Activated naive CD4-positive, alpha-beta T cell treated with anti-CD3 and anti-CD28 coated beads, Interleukin-2, amount 10 ng/mL, durations not matched to agents 7 days and 5 days (primary cell): Measurements from ENCODE around the gene GIT2.

Experiments
- CTCF ChIA-PET: fragments of 350-600 bp; sonication (Branson Sonifier 250); formaldehyde crosslinking; loops from one replicate; lab custom pipeline; 2021; ENCODE audit warnings: antibody characterized with exemption; lab: Charles Lee
- DNase-seq: peaks from one replicate; pipeline ENCODE4 v3.0.0-alpha.2; 2020
- H3K27ac Mint-ChIP-seq: one replicate; pipeline ENCODE4 v1.8.0; 2021; ENCODE audit warnings: mild to moderate bottlenecking, moderate library complexity, mixed read lengths
- H3K27me3 Mint-ChIP-seq: one replicate; pipeline ENCODE4 v1.8.0; 2021; ENCODE audit warnings: mild to moderate bottlenecking, mixed read lengths
- H3K36me3 Mint-ChIP-seq: one replicate; pipeline ENCODE4 v1.8.0; 2021; ENCODE audit warnings: mixed read lengths
- H3K4me1 Mint-ChIP-seq: one replicate; pipeline ENCODE4 v1.8.0; 2021; ENCODE audit warnings: mixed read lengths
- H3K4me3 Mint-ChIP-seq: one replicate; pipeline ENCODE4 v1.8.0; 2021; ENCODE audit warnings: mild to moderate bottlenecking, moderate library complexity, mixed read lengths
- H3K9me3 Mint-ChIP-seq: one replicate; pipeline ENCODE4 v1.8.0; 2021; ENCODE audit warnings: mixed read lengths

Gene GIT2

GRCh38 chr12:109981311-109981710 is 14.9 kb downstream of the GIT2 start:
- Mint-ChIP-seq H3K27me3 (no peaks in the 10 kb centered on the region), H3K27ac (peak overlapping the region; percentile 53), H3K36me3 (peaks cover 64% of the 10 kb centered on the region), H3K4me1 (peaks cover 55% of the 10 kb centered on the region), H3K9me3 (no peaks in the 10 kb centered on the region), H3K4me3 (no peak overlapping the region)
- peak; percentile 48 for DNase-seq
- CTCF ChIA-PET: interaction anchor here (1.3 kb wide), 1 partner anchor 50 kb away, joined by 3 read pairs; no protein-coding TSS in a partner anchor

- H3K4me3 Mint-ChIP-seq: no peak overlapping the region
- H3K36me3 Mint-ChIP-seq: peaks cover 56% of the 10 kb centered on the region
- H3K27me3 Mint-ChIP-seq: no peaks in the 10 kb centered on the region
- H3K27ac Mint-ChIP-seq: peak overlapping the region; percentile 91
- peaks cover 4% of the 10 kb centered on the region for H3K9me3 Mint-ChIP-seq
- peaks cover 36% of the 10 kb centered on the region for H3K4me1 Mint-ChIP-seq
- CTCF ChIA-PET: no interaction called here
- no peak for DNase-seq
These were observed 23.3 kb downstream of the GIT2 start for GRCh38 chr12:109972821-109973220.

- peaks cover 54% of the 10 kb centered on the region for H3K36me3 Mint-ChIP-seq
- DNase-seq: no peak
- H3K9me3 Mint-ChIP-seq: no peaks in the 10 kb centered on the region
- no peak overlapping the region for H3K4me3 Mint-ChIP-seq
- peak overlapping the region; percentile 33 for H3K27ac Mint-ChIP-seq
- H3K27me3 Mint-ChIP-seq: no peaks in the 10 kb centered on the region
- H3K4me1 Mint-ChIP-seq: peaks cover 38% of the 10 kb centered on the region
- CTCF ChIA-PET: no interaction called here
These were observed 27.4 kb downstream of the GIT2 start for GRCh38 chr12:109968801-109969200.

GRCh38 chr12:109968032-109968420 is 28.1 kb downstream of the GIT2 start:
- CTCF ChIA-PET: no interaction called here
- Mint-ChIP-seq H3K27ac (peak overlapping the region; percentile 88), H3K27me3 (no peaks in the 10 kb centered on the region), H3K9me3 (no peaks in the 10 kb centered on the region), H3K4me1 (peaks cover 31% of the 10 kb centered on the region), H3K4me3 (no peak overlapping the region), H3K36me3 (peaks cover 55% of the 10 kb centered on the region)
- no peak for DNase-seq

- no peaks in the 10 kb centered on the region for H3K9me3 Mint-ChIP-seq
- peak overlapping the region; percentile 1 for H3K4me3 Mint-ChIP-seq
- DNase-seq: no peak
- H3K36me3 Mint-ChIP-seq: peaks cover 57% of the 10 kb centered on the region
- CTCF ChIA-PET: interaction anchor here (0.6 kb wide), 1 partner anchor 47 kb away, joined by 4 read pairs; no protein-coding TSS in a partner anchor
- peak overlapping the region; percentile 88 for H3K27ac Mint-ChIP-seq
- no peaks in the 10 kb centered on the region for H3K27me3 Mint-ChIP-seq
- H3K4me1 Mint-ChIP-seq: peaks cover 31% of the 10 kb centered on the region
These were observed 28.7 kb downstream of the GIT2 start for GRCh38 chr12:109967383-109968031.

GRCh38 chr12:109966546-109966945 is 29.6 kb downstream of the GIT2 start:
- Mint-ChIP-seq H3K27ac (peak overlapping the region; percentile 42), H3K9me3 (no peaks in the 10 kb centered on the region), H3K4me1 (peaks cover 31% of the 10 kb centered on the region), H3K36me3 (peaks cover 56% of the 10 kb centered on the region), H3K27me3 (no peaks in the 10 kb centered on the region), H3K4me3 (no peak overlapping the region)
- no peak for DNase-seq
- CTCF ChIA-PET: no interaction called here

- Mint-ChIP-seq H3K27ac (peak overlapping the region; percentile 3), H3K4me3 (no peak overlapping the region), H3K36me3 (peaks cover 60% of the 10 kb centered on the region), H3K4me1 (peaks cover 22% of the 10 kb centered on the region), H3K27me3 (no peaks in the 10 kb centered on the region), H3K9me3 (no peaks in the 10 kb centered on the region)
- no peak for DNase-seq
- CTCF ChIA-PET: interaction anchor here (0.6 to 1.0 kb wide), 2 partner anchors 53 to 1503 kb away, joined by 3 read pairs; no protein-coding TSS in a partner anchor
These were observed 32.3 kb downstream of the GIT2 start for GRCh38 chr12:109963743-109964429.

- no peak overlapping the region for H3K4me3 Mint-ChIP-seq
- DNase-seq: no peak
- CTCF ChIA-PET: interaction anchor here (1.0 kb wide), 1 partner anchor 53 kb away, joined by 3 read pairs; no protein-coding TSS in a partner anchor
- H3K36me3 Mint-ChIP-seq: peaks cover 65% of the 10 kb centered on the region
- H3K27me3 Mint-ChIP-seq: no peaks in the 10 kb centered on the region
- H3K9me3 Mint-ChIP-seq: no peaks in the 10 kb centered on the region
- H3K27ac Mint-ChIP-seq: peak overlapping the region; percentile 3
- peaks cover 19% of the 10 kb centered on the region for H3K4me1 Mint-ChIP-seq
These were observed 32.8 kb downstream of the GIT2 start for GRCh38 chr12:109963330-109963729.

- Mint-ChIP-seq H3K27me3 (no peaks in the 10 kb centered on the region), H3K4me1 (peaks cover 9% of the 10 kb centered on the region), H3K27ac (no peak overlapping the region), H3K9me3 (no peaks in the 10 kb centered on the region), H3K36me3 (peaks cover 61% of the 10 kb centered on the region), H3K4me3 (no peak overlapping the region)
- CTCF ChIA-PET: no interaction called here
- DNase-seq: no peak
These were observed 33.8 kb downstream of the GIT2 start for GRCh38 chr12:109962398-109962797.

- Mint-ChIP-seq H3K27ac (peak overlapping the region; percentile 25), H3K36me3 (peaks cover 61% of the 10 kb centered on the region), H3K9me3 (no peaks in the 10 kb centered on the region), H3K4me1 (peaks cover 5% of the 10 kb centered on the region), H3K27me3 (no peaks in the 10 kb centered on the region), H3K4me3 (no peak overlapping the region)
- CTCF ChIA-PET: no interaction called here
- DNase-seq: no peak
These were observed 34.6 kb downstream of the GIT2 start for GRCh38 chr12:109961612-109962011.

GRCh38 chr12:109961201-109961600 is 35.0 kb downstream of the GIT2 start:
- CTCF ChIA-PET: no interaction called here
- Mint-ChIP-seq H3K4me3 (no peak overlapping the region), H3K27ac (no peak overlapping the region), H3K27me3 (no peaks in the 10 kb centered on the region), H3K36me3 (peaks cover 62% of the 10 kb centered on the region), H3K9me3 (no peaks in the 10 kb centered on the region), H3K4me1 (peaks cover 2% of the 10 kb centered on the region)
- no peak for DNase-seq

- peaks cover 59% of the 10 kb centered on the region for H3K36me3 Mint-ChIP-seq
- no peak overlapping the region for H3K27ac Mint-ChIP-seq
- no peak overlapping the region for H3K4me3 Mint-ChIP-seq
- DNase-seq: no peak
- no peaks in the 10 kb centered on the region for H3K27me3 Mint-ChIP-seq
- H3K4me1 Mint-ChIP-seq: no peaks in the 10 kb centered on the region
- H3K9me3 Mint-ChIP-seq: no peaks in the 10 kb centered on the region
- CTCF ChIA-PET: interaction anchor here (1.0 kb wide), 1 partner anchor 106 kb away, joined by 3 read pairs; no protein-coding TSS in a partner anchor
These were observed 36.6 kb downstream of the GIT2 start for GRCh38 chr12:109959411-109960093.

- CTCF ChIA-PET: no interaction called here
- Mint-ChIP-seq H3K4me1 (peaks cover 1% of the 10 kb centered on the region), H3K9me3 (no peaks in the 10 kb centered on the region), H3K27ac (peak overlapping the region; percentile 45), H3K4me3 (no peak overlapping the region), H3K36me3 (peaks cover 59% of the 10 kb centered on the region), H3K27me3 (no peaks in the 10 kb centered on the region)
- no peak for DNase-seq
These were observed 37.8 kb downstream of the GIT2 start for GRCh38 chr12:109958374-109958773.

- no peaks in the 10 kb centered on the region for H3K9me3 Mint-ChIP-seq
- CTCF ChIA-PET: no interaction called here
- H3K36me3 Mint-ChIP-seq: peaks cover 72% of the 10 kb centered on the region
- no peak overlapping the region for H3K27ac Mint-ChIP-seq
- peaks cover 5% of the 10 kb centered on the region for H3K4me1 Mint-ChIP-seq
- no peak overlapping the region for H3K4me3 Mint-ChIP-seq
- H3K27me3 Mint-ChIP-seq: no peaks in the 10 kb centered on the region
- DNase-seq: no peak
These were observed 42.5 kb downstream of the GIT2 start for GRCh38 chr12:109953656-109954055.
